ENCODE measurements around the gene PNO1. TPM values are rescaled to one million over a fixed set of nuclear protein-coding genes. Genes with fewer than 3 reads are reported as not detected.

PNO1 gene
- polyA plus RNA-seq, 2 of the 4 experiments (the other 2 are of a cell fraction): 49.0 to 63.2 TPM

DNA sequence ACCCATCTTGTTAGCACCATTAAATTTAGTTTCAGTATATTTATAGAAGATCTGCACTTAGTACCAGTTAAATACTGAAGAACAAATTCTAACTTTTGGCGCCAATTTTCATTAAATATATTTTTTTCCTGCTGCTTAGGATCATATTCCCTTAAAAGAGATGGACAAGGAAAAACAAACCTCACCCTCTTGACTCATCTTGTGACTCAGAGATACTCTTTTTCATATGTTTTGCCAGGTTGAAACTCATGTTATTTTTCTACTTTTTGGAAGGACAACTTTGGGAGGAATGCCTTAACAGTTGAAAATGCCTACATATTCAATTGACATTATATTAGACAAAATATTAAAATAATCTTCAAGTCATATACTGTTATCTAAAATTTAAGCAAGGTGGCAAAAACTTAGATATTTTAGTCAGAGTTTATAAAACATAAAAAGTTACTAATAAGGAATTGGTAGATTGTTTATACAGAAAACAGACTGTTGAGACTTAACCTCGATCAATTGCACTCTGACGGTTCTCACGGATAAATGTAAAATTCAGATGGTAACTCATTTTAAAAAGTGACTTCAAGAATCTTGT, 36.2 kb downstream of the PNO1 start:
- peak; percentile 13 for FAIRE-seq
- peak overlapping the region; percentile 2 to 62; a peak in 4 of 6 replicates for H3K27ac ChIP-seq

DNA sequence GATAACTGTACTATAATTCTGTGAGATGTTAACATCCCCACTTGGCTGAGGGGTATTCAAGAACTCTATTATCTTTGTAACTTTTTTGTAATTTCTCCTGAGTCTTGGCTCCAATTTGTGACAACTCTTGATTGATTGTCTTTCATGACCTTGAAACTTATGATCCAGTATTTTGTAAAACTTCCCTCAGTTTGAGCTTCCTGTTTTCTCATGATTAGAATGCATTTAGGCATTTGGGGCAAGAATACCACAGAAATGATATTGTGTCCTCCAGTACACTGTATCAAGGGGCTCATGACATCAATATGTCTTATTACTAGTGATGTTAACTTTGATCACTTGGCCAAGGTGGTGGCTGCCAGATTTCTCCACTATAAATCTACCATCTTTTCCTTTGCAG, 37.4 kb downstream of the PNO1 start:
- H3K4me1 ChIP-seq: peaks cover 59% of the 10 kb centered on the region
- ChIA-PET POLR2A (no interaction called here), CTCF (interaction anchor here (0.6 to 6.5 kb wide), 10 partner anchors 8 to 98 kb away, joined by 3 to 35 read pairs (median 8); partner anchors contain the start of gene PNO1)
- H3K9me3 ChIP-seq: no peaks in the 10 kb centered on the region
- H3K27ac ChIP-seq: no peak overlapping the region
- TF ChIP-seq POLR2AphosphoS2 (conservative IDR thresholded peaks at IDR 0.05; ENCODE audit: low read length) (no peak), SREBF2 (IDR thresholded peaks at IDR 0.05) (no peak), FOSL2 (IDR thresholded peaks at IDR 0.05) (no peak), FOSL2 (CRISPR knock-in tag; IDR thresholded peaks at IDR 0.05) (no peak)
- TF ChIP-seq, protein P1, sequence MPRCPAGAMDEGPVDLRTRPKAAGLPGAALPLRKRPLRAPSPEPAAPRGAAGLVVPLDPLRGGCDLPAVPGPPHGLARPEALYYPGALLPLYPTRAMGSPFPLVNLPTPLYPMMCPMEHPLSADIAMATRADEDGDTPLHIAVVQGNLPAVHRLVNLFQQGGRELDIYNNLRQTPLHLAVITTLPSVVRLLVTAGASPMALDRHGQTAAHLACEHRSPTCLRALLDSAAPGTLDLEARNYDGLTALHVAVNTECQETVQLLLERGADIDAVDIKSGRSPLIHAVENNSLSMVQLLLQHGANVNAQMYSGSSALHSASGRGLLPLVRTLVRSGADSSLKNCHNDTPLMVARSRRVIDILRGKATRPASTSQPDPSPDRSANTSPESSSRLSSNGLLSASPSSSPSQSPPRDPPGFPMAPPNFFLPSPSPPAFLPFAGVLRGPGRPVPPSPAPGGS (IDR thresholded peaks at IDR 0.05): no peak
- TF ChIP-seq, protein P2, sequence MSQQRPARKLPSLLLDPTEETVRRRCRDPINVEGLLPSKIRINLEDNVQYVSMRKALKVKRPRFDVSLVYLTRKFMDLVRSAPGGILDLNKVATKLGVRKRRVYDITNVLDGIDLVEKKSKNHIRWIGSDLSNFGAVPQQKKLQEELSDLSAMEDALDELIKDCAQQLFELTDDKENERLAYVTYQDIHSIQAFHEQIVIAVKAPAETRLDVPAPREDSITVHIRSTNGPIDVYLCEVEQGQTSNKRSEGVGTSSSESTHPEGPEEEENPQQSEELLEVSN (IDR thresholded peaks at IDR 0.05; ENCODE audit: borderline replicate concordance, low read depth): no peak
- TF ChIP-seq, protein P3, sequence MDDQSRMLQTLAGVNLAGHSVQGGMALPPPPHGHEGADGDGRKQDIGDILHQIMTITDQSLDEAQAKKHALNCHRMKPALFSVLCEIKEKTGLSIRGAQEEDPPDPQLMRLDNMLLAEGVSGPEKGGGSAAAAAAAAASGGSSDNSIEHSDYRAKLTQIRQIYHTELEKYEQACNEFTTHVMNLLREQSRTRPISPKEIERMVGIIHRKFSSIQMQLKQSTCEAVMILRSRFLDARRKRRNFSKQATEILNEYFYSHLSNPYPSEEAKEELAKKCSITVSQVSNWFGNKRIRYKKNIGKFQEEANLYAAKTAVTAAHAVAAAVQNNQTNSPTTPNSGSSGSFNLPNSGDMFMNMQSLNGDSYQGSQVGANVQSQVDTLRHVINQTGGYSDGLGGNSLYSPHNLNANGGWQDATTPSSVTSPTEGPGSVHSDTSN (IDR thresholded peaks at IDR 0.05): no peak
- TF ChIP-seq, protein P4, sequence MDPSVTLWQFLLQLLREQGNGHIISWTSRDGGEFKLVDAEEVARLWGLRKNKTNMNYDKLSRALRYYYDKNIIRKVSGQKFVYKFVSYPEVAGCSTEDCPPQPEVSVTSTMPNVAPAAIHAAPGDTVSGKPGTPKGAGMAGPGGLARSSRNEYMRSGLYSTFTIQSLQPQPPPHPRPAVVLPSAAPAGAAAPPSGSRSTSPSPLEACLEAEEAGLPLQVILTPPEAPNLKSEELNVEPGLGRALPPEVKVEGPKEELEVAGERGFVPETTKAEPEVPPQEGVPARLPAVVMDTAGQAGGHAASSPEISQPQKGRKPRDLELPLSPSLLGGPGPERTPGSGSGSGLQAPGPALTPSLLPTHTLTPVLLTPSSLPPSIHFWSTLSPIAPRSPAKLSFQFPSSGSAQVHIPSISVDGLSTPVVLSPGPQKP (IDR thresholded peaks at IDR 0.05; ENCODE audit: low read depth, low read length): no peak
- H3K4me2 ChIP-seq: peak overlapping the region; percentile 23
- FAIRE-seq (no peak), ATAC-seq (no peak), DNase-seq (ENCODE audit: low read depth in 1 of 2, low spot score in 1 of 2) (no peak)
- H3K4me3 ChIP-seq: no peak overlapping the region

More for the DNA sequence above, 36.2 kb downstream of the PNO1 start:
- TF ChIP-seq, protein P5, sequence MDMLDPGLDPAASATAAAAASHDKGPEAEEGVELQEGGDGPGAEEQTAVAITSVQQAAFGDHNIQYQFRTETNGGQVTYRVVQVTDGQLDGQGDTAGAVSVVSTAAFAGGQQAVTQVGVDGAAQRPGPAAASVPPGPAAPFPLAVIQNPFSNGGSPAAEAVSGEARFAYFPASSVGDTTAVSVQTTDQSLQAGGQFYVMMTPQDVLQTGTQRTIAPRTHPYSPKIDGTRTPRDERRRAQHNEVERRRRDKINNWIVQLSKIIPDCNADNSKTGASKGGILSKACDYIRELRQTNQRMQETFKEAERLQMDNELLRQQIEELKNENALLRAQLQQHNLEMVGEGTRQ (IDR thresholded peaks at IDR 0.05): no peak
- TF ChIP-seq RAD21 (conservative IDR thresholded peaks at IDR 0.05 in 1 of 2, IDR thresholded peaks at IDR 0.05 in 1 of 2): no peak
- no peak for TF ChIP-seq CHD4 (IDR thresholded peaks at IDR 0.05; ENCODE audit: borderline replicate concordance)
- TF ChIP-seq, protein P6, sequence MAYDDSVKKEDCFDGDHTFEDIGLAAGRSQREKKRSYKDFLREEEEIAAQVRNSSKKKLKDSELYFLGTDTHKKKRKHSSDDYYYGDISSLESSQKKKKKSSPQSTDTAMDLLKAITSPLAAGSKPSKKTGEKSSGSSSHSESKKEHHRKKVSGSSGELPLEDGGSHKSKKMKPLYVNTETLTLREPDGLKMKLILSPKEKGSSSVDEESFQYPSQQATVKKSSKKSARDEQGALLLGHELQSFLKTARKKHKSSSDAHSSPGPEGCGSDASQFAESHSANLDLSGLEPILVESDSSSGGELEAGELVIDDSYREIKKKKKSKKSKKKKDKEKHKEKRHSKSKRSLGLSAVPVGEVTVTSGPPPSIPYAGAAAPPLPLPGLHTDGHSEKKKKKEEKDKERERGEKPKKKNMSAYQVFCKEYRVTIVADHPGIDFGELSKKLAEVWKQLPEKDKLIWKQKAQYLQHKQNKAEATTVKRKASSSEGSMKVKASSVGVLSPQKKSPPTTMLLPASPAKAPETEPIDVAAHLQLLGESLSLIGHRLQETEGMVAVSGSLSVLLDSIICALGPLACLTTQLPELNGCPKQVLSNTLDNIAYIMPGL (CRISPR knock-in tag; IDR thresholded peaks at IDR 0.05; ENCODE audit: borderline replicate concordance): no peak
- no peak for TF ChIP-seq HDAC2 (IDR thresholded peaks at IDR 0.05)
- TF ChIP-seq FOSL2 (IDR thresholded peaks at IDR 0.05): peak; percentile 60
- peak; percentile 77 for TF ChIP-seq FOSL2 (CRISPR knock-in tag; IDR thresholded peaks at IDR 0.05)
- peak; percentile 53; the same call in 1 of the 2 replicates for TF ChIP-seq JUNB (IDR thresholded peaks at IDR 0.05)
- no peak for TF ChIP-seq RNF2 (IDR thresholded peaks at IDR 0.05; ENCODE audit: borderline replicate concordance, low read depth)
- Histone ChIP-seq H3K9me3 (no peaks in the 10 kb centered on the region), H3K4me2 (peak overlapping the region; percentile 72), H3K4me1 (peaks cover 65% of the 10 kb centered on the region), H3K4me3 (no peak overlapping the region)
- ChIA-PET CTCF (interaction anchor here (1.1 to 6.5 kb wide), 3 partner anchors 9 to 57 kb away, joined by 3 to 35 read pairs (median 5); no protein-coding TSS in a partner anchor), POLR2A (no interaction called here)
- WGBS (ENCODE audit: missing lambda C conversion rate): 37% methylated on average over 4 of the region's 4 CpGs
- DNase-seq (ENCODE audit: low read depth in 1 of 2, low spot score in 1 of 2) (peak; percentile 25 to 28), ATAC-seq (peak in 1 of 2 experiments; percentile 46; a peak in 3 of 6 replicates)

All from A549 (cell line).